ENCODE data around the gene MYCN.

Gene MYCN

GRCh38 chr2:15934291-15934945 is 5.9 kb upstream of the MYCN start:
- Histone ChIP-seq H3K4me2 (ENCODE audit: low read length) (no peak overlapping the region), H3K4me3 (ENCODE audit: low read length) (no peak overlapping the region), H3K36me3 (ENCODE audit: insufficient read depth, low read length) (no peaks in the 10 kb centered on the region), H3K9ac (ENCODE audit: low read depth, low read length) (no peak overlapping the region), H3K4me1 (ENCODE audit: control insufficient read depth, insufficient read depth, low read length) (peaks cover 1% of the 10 kb centered on the region), H3K9me3 (replicated peaks; ENCODE audit: low read length) (no peaks in the 10 kb centered on the region), H3K27me3 (ENCODE audit: control insufficient read depth, insufficient read depth, low read length) (peaks cover 20% of the 10 kb centered on the region)

DNA sequence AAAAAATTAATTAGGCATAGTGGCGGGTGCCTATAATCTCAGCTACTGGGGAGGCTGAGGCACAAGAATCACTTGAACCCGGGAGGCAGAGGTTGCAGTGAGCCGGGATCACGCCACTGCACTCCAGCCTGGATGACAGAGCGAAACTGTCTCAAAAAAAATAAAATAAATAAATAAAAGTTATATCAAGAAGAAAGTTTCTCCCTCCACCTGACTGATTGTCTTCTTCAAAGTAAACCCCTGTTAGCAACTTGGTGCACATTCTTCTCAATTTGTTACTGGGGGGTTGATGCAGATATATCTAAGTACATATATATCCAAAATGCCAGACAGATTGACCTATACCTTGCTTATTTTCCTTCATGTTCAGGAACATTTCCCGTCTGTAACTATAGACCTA is 5.2 kb upstream of the MYCN start:
- Histone ChIP-seq H3K4me3 (ENCODE audit: low read length) (no peak overlapping the region), H3K4me2 (ENCODE audit: low read length) (no peak overlapping the region), H3K9ac (ENCODE audit: low read depth, low read length) (no peak overlapping the region)

GRCh38 chr2:15935675-15936074 is 4.7 kb upstream of the MYCN start:
- Histone ChIP-seq H3K27me3 (ENCODE audit: control insufficient read depth, insufficient read depth, low read length) (peaks cover 29% of the 10 kb centered on the region), H3K4me1 (ENCODE audit: control insufficient read depth, insufficient read depth, low read length) (peaks cover 11% of the 10 kb centered on the region), H3K9me3 (replicated peaks; ENCODE audit: low read length) (no peaks in the 10 kb centered on the region), H3K36me3 (ENCODE audit: insufficient read depth, low read length) (no peaks in the 10 kb centered on the region), H3K4me2 (ENCODE audit: low read length) (no peak overlapping the region), H3K4me3 (ENCODE audit: low read length) (no peak overlapping the region), H3K9ac (ENCODE audit: low read depth, low read length) (no peak overlapping the region)

More for the DNA sequence above, 5.2 kb upstream of the MYCN start:
- Histone ChIP-seq H3K27me3 (ENCODE audit: control insufficient read depth, insufficient read depth, low read length) (peaks cover 27% of the 10 kb centered on the region), H3K9me3 (replicated peaks; ENCODE audit: low read length) (no peaks in the 10 kb centered on the region), H3K4me1 (ENCODE audit: control insufficient read depth, insufficient read depth, low read length) (peaks cover 8% of the 10 kb centered on the region), H3K36me3 (ENCODE audit: insufficient read depth, low read length) (no peaks in the 10 kb centered on the region)

DNA sequence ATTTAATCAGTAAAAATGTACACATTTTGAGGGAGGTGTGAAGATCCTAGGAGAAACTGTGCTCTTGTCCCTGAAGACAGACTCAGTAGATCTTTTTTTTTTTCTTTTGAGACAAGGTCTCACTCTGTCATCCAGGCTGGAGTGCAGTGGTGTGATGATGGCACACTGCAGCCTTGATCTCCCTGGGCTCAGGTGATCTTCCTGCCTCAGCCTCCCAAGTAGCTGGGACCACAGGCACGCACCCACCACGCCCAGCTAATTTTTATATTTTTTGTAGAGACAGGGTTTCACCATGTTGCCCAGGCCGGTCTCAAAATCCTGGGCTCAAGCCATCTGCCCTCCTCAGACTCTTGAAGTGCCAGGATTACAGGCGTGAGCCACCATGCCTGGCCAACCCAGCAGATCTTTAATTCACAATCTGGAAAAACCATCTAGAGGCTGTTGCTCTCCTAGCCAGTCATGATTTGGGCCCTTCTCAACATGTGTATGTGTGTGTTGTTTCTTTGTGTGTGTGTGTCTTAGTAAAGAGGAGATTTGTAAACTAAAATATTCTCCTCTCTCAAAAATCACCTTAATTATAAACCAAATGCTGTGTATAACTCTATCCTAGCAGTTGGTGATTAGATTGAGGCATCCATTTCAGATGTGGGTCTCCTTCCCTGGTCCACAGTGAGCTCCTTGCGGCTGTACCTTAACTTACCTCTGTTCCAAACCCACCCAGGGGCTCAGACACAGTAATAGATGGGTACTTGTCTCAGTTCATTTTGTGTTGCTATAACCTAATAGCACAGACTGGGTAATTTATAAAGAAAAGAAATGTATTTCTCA is 3.9 kb upstream of the MYCN start:
- Histone ChIP-seq H3K9me3 (replicated peaks; ENCODE audit: low read length) (no peaks in the 10 kb centered on the region), H3K4me1 (ENCODE audit: control insufficient read depth, insufficient read depth, low read length) (peaks cover 11% of the 10 kb centered on the region), H3K36me3 (ENCODE audit: insufficient read depth, low read length) (no peaks in the 10 kb centered on the region), H3K9ac (ENCODE audit: low read depth, low read length) (no peak overlapping the region), H3K27me3 (ENCODE audit: control insufficient read depth, insufficient read depth, low read length) (peaks cover 37% of the 10 kb centered on the region), H3K4me2 (ENCODE audit: low read length) (no peak overlapping the region), H3K4me3 (ENCODE audit: low read length) (no peak overlapping the region)

GRCh38 chr2:15937105-15937881 is 3.1 kb upstream of the MYCN start:
- H3K4me1 ChIP-seq (ENCODE audit: control insufficient read depth, insufficient read depth, low read length) = peaks cover 11% of the 10 kb centered on the region

GRCh38 chr2:15937882-15938802 is 2.2 kb upstream of the MYCN start:
- Histone ChIP-seq H3K4me3 (ENCODE audit: low read length) (no peak overlapping the region), H3K36me3 (ENCODE audit: insufficient read depth, low read length) (no peaks in the 10 kb centered on the region), H3K4me2 (ENCODE audit: low read length) (no peak overlapping the region), H3K9me3 (replicated peaks; ENCODE audit: low read length) (no peaks in the 10 kb centered on the region), H3K27me3 (ENCODE audit: control insufficient read depth, insufficient read depth, low read length) (peaks cover 49% of the 10 kb centered on the region), H3K9ac (ENCODE audit: low read depth, low read length) (no peak overlapping the region), H3K4me1 (ENCODE audit: control insufficient read depth, insufficient read depth, low read length) (peaks cover 11% of the 10 kb centered on the region)

More at GRCh38 chr2:15937105-15937881, 3.1 kb upstream of the MYCN start:
- Histone ChIP-seq H3K36me3 (ENCODE audit: insufficient read depth, low read length) (no peaks in the 10 kb centered on the region), H3K9me3 (replicated peaks; ENCODE audit: low read length) (no peaks in the 10 kb centered on the region), H3K9ac (ENCODE audit: low read depth, low read length) (no peak overlapping the region), H3K27me3 (ENCODE audit: control insufficient read depth, insufficient read depth, low read length) (peaks cover 42% of the 10 kb centered on the region), H3K4me2 (ENCODE audit: low read length) (no peak overlapping the region), H3K4me3 (ENCODE audit: low read length) (no peak overlapping the region)

DNA sequence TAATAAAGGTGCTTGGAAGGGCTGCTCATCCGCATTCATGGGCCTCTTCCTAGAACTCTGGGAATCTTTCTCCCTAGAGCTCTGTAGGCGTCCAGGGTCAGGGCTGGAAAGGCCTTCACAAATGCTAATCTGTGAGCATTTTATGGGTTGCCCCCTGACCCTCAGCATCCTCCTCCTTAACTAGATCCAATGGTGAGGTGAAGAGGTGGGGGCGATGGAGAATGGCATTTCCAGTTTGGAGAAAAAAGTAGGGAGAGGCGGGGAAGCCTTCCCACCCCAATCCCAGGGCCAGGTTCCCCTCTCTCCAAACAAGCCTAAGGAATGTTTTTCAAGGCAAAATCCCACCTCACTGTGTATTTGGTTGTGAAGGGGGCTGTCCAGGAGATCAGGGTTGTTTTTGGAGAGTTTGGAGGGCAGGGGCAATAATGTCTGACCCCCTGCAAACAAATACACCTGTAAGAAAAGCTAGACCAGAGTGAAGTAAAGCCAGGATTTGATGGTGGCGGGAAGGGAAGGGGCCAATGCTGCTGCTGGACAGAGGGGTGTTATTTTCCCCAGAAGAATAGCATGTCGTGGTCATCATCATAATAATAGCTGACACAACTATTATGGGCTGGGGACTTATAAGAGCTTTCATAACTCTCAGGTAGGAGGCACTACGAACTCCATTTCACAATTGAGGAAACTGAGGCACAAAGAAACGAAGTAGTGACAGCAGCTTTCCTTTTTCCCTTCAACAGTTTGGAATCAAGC is 1.4 kb upstream of the MYCN start:
- Histone ChIP-seq H3K4me2 (ENCODE audit: low read length) (no peak overlapping the region), H3K9ac (ENCODE audit: low read depth, low read length) (no peak overlapping the region), H3K27me3 (ENCODE audit: control insufficient read depth, insufficient read depth, low read length) (peaks cover 57% of the 10 kb centered on the region), H3K36me3 (ENCODE audit: insufficient read depth, low read length) (no peaks in the 10 kb centered on the region), H3K4me1 (ENCODE audit: control insufficient read depth, insufficient read depth, low read length) (peaks cover 18% of the 10 kb centered on the region), H3K9me3 (replicated peaks; ENCODE audit: low read length) (no peaks in the 10 kb centered on the region), H3K4me3 (ENCODE audit: low read length) (no peak overlapping the region)

GRCh38 chr2:15939556-15939853 is 845 bp upstream of the MYCN start:
- Histone ChIP-seq H3K27me3 (ENCODE audit: control insufficient read depth, insufficient read depth, low read length) (peaks cover 60% of the 10 kb centered on the region), H3K36me3 (ENCODE audit: insufficient read depth, low read length) (no peaks in the 10 kb centered on the region), H3K4me2 (ENCODE audit: low read length) (peak overlapping the region; percentile 85), H3K4me3 (ENCODE audit: low read length) (peak overlapping the region; percentile 64), H3K4me1 (ENCODE audit: control insufficient read depth, insufficient read depth, low read length) (peaks cover 20% of the 10 kb centered on the region), H3K9ac (ENCODE audit: low read depth, low read length) (no peak overlapping the region), H3K9me3 (replicated peaks; ENCODE audit: low read length) (no peaks in the 10 kb centered on the region)

- Histone ChIP-seq H3K27me3 (ENCODE audit: control insufficient read depth, insufficient read depth, low read length) (peaks cover 60% of the 10 kb centered on the region), H3K9me3 (replicated peaks; ENCODE audit: low read length) (no peaks in the 10 kb centered on the region), H3K4me3 (ENCODE audit: low read length) (no peak overlapping the region), H3K4me2 (ENCODE audit: low read length) (peak overlapping the region; percentile 85), H3K9ac (ENCODE audit: low read depth, low read length) (no peak overlapping the region), H3K36me3 (ENCODE audit: insufficient read depth, low read length) (no peaks in the 10 kb centered on the region), H3K4me1 (ENCODE audit: control insufficient read depth, insufficient read depth, low read length) (peaks cover 20% of the 10 kb centered on the region)
Measured at GRCh38 chr2:15940661-15941480, 521 bp downstream of the MYCN start.

DNA sequence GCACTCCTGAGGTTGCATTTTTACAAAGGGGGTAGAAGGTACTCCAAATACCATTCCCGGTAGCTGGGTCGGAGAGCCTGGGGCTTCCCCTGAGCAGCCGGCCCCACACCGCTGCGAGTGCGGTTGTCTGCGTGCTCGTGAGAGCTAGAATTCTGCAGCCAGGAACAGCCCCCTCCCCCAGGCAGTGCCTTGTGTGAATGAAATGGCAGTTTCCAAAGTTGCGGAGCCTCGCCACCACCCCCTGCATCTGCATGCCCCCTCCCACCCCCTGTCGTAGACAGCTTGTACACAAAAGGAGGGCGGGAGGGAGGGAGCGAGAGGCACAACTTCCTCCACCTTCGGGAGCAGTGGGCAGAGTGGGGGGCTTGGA is 1.1 kb downstream of the MYCN start:
- H3K4me2 ChIP-seq (ENCODE audit: low read length) = no peak overlapping the region
- no peaks in the 10 kb centered on the region for H3K9me3 ChIP-seq (replicated peaks; ENCODE audit: low read length)
- peak overlapping the region; percentile 62 for H3K4me3 ChIP-seq (ENCODE audit: low read length)
- no peaks in the 10 kb centered on the region for H3K36me3 ChIP-seq (ENCODE audit: insufficient read depth, low read length)
- H3K4me1 ChIP-seq (ENCODE audit: control insufficient read depth, insufficient read depth, low read length) = peaks cover 20% of the 10 kb centered on the region
- H3K27me3 ChIP-seq (ENCODE audit: control insufficient read depth, insufficient read depth, low read length) = peaks cover 60% of the 10 kb centered on the region
- no peak overlapping the region for H3K9ac ChIP-seq (ENCODE audit: low read depth, low read length)
